Measurements from ENCODE around the gene CISD2.

GRCh38 chr4:102832105-102832504 lies 36.7 kb upstream of the CISD2 start:
- no peak for TF ChIP-seq POLR2A (IDR thresholded peaks at IDR 0.05)
- TF ChIP-seq CTCF (IDR thresholded peaks at IDR 0.05) = no peak
